ENCODE results near the gene WNT9B. TPM values are rescaled to one million over a fixed set of nuclear protein-coding genes. Genes with fewer than 3 reads are reported as not detected.

Gene WNT9B
- total RNA-seq, 1 experiment from 2014 or later: not detected

GRCh38 chr17:46877466-46877865, 26.1 kb downstream of the WNT9B start:
- no TSS peak for BruUV-seq (replicated peaks)
- CTCF ChIA-PET: no interaction called here
- Mint-ChIP-seq H3K9me3 (ENCODE audit: unreplicated experiment) (no peaks in the 10 kb centered on the region), H3K27ac (ENCODE audit: low read depth, unreplicated experiment) (no peak overlapping the region), H3K4me3 (ENCODE audit: unreplicated experiment) (no peak overlapping the region), H3K4me1 (ENCODE audit: insufficient read depth, unreplicated experiment) (no peaks in the 10 kb centered on the region), H3K36me3 (ENCODE audit: insufficient read depth, unreplicated experiment) (no peaks in the 10 kb centered on the region), H3K27me3 (ENCODE audit: insufficient read depth, unreplicated experiment) (no peaks in the 10 kb centered on the region)
- DNase-seq (ENCODE audit: unreplicated experiment): no peak
- POLR2A ChIA-PET: no interaction called here
- TF ChIP-seq CTCF (IDR thresholded peaks at IDR 0.05; ENCODE audit: unreplicated experiment): no peak
- intact Hi-C loops (cut with micrococcal nuclease): no loop called here

GRCh38 chr17:46878055-46878454, 26.7 kb downstream of the WNT9B start:
- Mint-ChIP-seq H3K9me3 (ENCODE audit: unreplicated experiment) (no peaks in the 10 kb centered on the region), H3K36me3 (ENCODE audit: insufficient read depth, unreplicated experiment) (no peaks in the 10 kb centered on the region), H3K27ac (ENCODE audit: low read depth, unreplicated experiment) (no peak overlapping the region), H3K4me3 (ENCODE audit: unreplicated experiment) (no peak overlapping the region), H3K4me1 (ENCODE audit: insufficient read depth, unreplicated experiment) (no peaks in the 10 kb centered on the region), H3K27me3 (ENCODE audit: insufficient read depth, unreplicated experiment) (no peaks in the 10 kb centered on the region)
- CTCF ChIA-PET: no interaction called here
- no peak for TF ChIP-seq CTCF (IDR thresholded peaks at IDR 0.05; ENCODE audit: unreplicated experiment)
- DNase-seq (ENCODE audit: unreplicated experiment): no peak
- no TSS peak for BruUV-seq (replicated peaks)
- intact Hi-C loops (cut with micrococcal nuclease): no loop called here
- POLR2A ChIA-PET: no interaction called here

DNA sequence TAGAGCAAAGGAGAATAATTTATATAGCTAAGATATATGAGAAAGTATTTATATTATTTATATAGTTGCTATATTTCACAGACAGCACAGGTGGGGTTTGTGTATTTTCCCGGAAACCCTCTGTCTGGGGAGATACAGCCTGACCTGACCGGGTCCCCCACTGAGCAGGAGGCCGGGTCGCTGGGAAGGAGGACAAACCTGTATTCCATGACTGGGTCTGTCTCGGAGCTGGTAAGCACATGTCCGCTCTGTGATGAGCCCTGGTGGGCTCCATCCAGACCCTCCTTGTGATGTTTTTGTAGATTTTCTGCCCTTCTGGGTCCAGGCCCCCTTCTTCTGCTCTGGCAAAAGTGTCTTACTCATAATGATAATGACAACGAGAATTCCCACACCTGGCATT, 27.7 kb downstream of the WNT9B start:
- no peak for DNase-seq (ENCODE audit: unreplicated experiment)
- Mint-ChIP-seq H3K4me1 (ENCODE audit: insufficient read depth, unreplicated experiment) (no peaks in the 10 kb centered on the region), H3K4me3 (ENCODE audit: unreplicated experiment) (no peak overlapping the region), H3K36me3 (ENCODE audit: insufficient read depth, unreplicated experiment) (no peaks in the 10 kb centered on the region), H3K27me3 (ENCODE audit: insufficient read depth, unreplicated experiment) (peaks cover 6% of the 10 kb centered on the region), H3K9me3 (ENCODE audit: unreplicated experiment) (no peaks in the 10 kb centered on the region), H3K27ac (ENCODE audit: low read depth, unreplicated experiment) (no peak overlapping the region)
- BruUV-seq (replicated peaks): no TSS peak
- TF ChIP-seq CTCF (IDR thresholded peaks at IDR 0.05; ENCODE audit: unreplicated experiment): no peak
- ChIA-PET POLR2A (no interaction called here), CTCF (no interaction called here)
- intact Hi-C loops (cut with micrococcal nuclease): no loop called here

DNA sequence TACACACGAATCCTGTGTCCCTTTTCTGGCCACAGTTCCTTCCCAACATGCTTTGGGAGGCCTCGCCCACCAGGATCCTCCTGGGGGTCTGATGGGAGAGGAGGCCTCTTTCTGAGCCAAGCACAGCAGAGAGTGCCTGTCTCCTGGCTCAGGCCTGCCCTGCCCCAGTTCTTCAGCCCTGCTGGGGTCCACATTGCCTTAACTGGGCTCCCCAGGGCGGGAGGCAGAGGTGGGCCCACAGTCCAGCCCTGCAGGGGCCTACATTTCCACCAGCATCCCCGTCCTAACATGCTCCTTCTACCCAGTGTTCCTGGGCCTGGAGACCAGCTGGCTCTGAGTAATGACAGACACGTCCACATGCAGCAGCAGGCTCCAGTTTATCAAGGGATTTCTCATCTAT, 29.6 kb downstream of the WNT9B start:
- Mint-ChIP-seq H3K4me1 (ENCODE audit: insufficient read depth, unreplicated experiment) (no peaks in the 10 kb centered on the region), H3K9me3 (ENCODE audit: unreplicated experiment) (no peaks in the 10 kb centered on the region), H3K27me3 (ENCODE audit: insufficient read depth, unreplicated experiment) (peaks cover 25% of the 10 kb centered on the region), H3K27ac (ENCODE audit: low read depth, unreplicated experiment) (no peak overlapping the region), H3K4me3 (ENCODE audit: unreplicated experiment) (no peak overlapping the region), H3K36me3 (ENCODE audit: insufficient read depth, unreplicated experiment) (no peaks in the 10 kb centered on the region)
- DNase-seq (ENCODE audit: unreplicated experiment): no peak
- intact Hi-C loops (cut with micrococcal nuclease): no loop called here
- no TSS peak for BruUV-seq (replicated peaks)
- CTCF ChIA-PET: interaction anchor here (0.7 kb wide), 1 partner anchor 101 kb away, joined by 3 read pairs; no protein-coding TSS in a partner anchor
- POLR2A ChIA-PET: no interaction called here
- TF ChIP-seq CTCF (IDR thresholded peaks at IDR 0.05; ENCODE audit: unreplicated experiment): no peak
